Fibroblast of skin of left biceps (primary cell): ENCODE results near the gene RGS9.
A peak's percentile ranks its signal among the peaks of the same experiment; 100 is the strongest.
"Not testable (repeated sequence)": the region's sequence is repeated elsewhere in the genome, so short reads cannot be mapped to it uniquely, and the experiment has no call there.

Experiments used
- DNase-seq, 2 experiments: peaks; one replicate each; pipeline ENCODE4 v3.0.0-alpha.2; 2013; ENCODE audit warnings: low read depth in 2 of 2

The RGS9 gene

GRCh38 chr17:65156185-65156834 is 19.1 kb downstream of the RGS9 start:
- no peak for DNase-seq

GRCh38 chr17:65156835-65157565 is 19.8 kb downstream of the RGS9 start:
- no peak for DNase-seq

- DNase-seq = no peak
These were observed 20.9 kb downstream of the RGS9 start for GRCh38 chr17:65158041-65158440.

GRCh38 chr17:65158622-65159021 is 21.5 kb downstream of the RGS9 start:
- DNase-seq = no peak

GRCh38 chr17:65160516-65160915 is 23.3 kb downstream of the RGS9 start:
- DNase-seq = no peak

- DNase-seq = no peak
These were observed 26.9 kb downstream of the RGS9 start for GRCh38 chr17:65163990-65164495.

- no peak for DNase-seq
These were observed 29.6 kb downstream of the RGS9 start for GRCh38 chr17:65166787-65167186.

- no peak for DNase-seq
These were observed 30.4 kb downstream of the RGS9 start for GRCh38 chr17:65167566-65167965.

GRCh38 chr17:65169691-65170090 is 32.5 kb downstream of the RGS9 start:
- no peak for DNase-seq

- no peak for DNase-seq
These were observed 33.7 kb downstream of the RGS9 start for GRCh38 chr17:65170839-65171238.

- DNase-seq = no peak
These were observed 34.6 kb downstream of the RGS9 start for GRCh38 chr17:65171752-65172151.

- DNase-seq = no peak
These were observed 35.4 kb downstream of the RGS9 start for GRCh38 chr17:65172496-65173136.

GRCh38 chr17:65173284-65173793 is 36.2 kb downstream of the RGS9 start:
- peak; percentile 20 to 31 for DNase-seq

GRCh38 chr17:65173976-65174683 is 37.0 kb downstream of the RGS9 start:
- DNase-seq = no peak

- DNase-seq = no peak
These were observed 37.8 kb downstream of the RGS9 start for GRCh38 chr17:65174974-65175373.

GRCh38 chr17:65175952-65176351 is 38.8 kb downstream of the RGS9 start:
- DNase-seq = no peak

- DNase-seq = no peak
These were observed 39.7 kb downstream of the RGS9 start for GRCh38 chr17:65176646-65177409.

GRCh38 chr17:65177901-65178300 is 40.7 kb downstream of the RGS9 start:
- DNase-seq = peak; percentile 26 to 39

GRCh38 chr17:65180276-65180675 is 43.1 kb downstream of the RGS9 start:
- DNase-seq = not testable (repeated sequence)

GRCh38 chr17:65180752-65181236 is 43.6 kb downstream of the RGS9 start:
- not testable (repeated sequence) for DNase-seq
